T-cell (primary cell): Measurements from ENCODE around the gene MAP4K4. TPM values are rescaled to one million over a fixed set of nuclear protein-coding genes. Genes with fewer than 3 reads are reported as not detected.

Experiments used
- ATAC-seq, 4 experiments: fragments of 200-7000 bp in 3 of 4; fragments of 150-1000 bp in 1 of 4; cut with Tn5 transposase; replicated peaks in 1 of 4; 1 replicate in 3 of 4; 2 replicates in 1 of 4; pipeline ENCODE4 v1.10.0; 2021; ENCODE audit warnings: moderate library complexity in 3 of 4, mild to moderate bottlenecking in 2 of 4, moderate number of reproducible peaks in 1 of 4
- CTCF ChIA-PET, 2 donors: fragments of 300-600 bp; sonication (Branson Sonifier 250); formaldehyde crosslinking; loops; one replicate each; lab custom pipeline; 2022; ENCODE audit warnings: antibody characterized with exemption in 2 of 2; lab: Charles Lee
- POLR2A ChIA-PET, 2 donors: fragments of 300-600 bp; sonication (Branson Sonifier 250); formaldehyde crosslinking; loops; one replicate each; lab custom pipeline; 2022; ENCODE audit warnings: antibody characterized with exemption in 2 of 2; lab: Charles Lee
- DNase-seq, 35 experiments: peaks; one replicate each; pipeline versions ENCODE4 v3.0.0 to v3.0.0-alpha.2; 2013 to 2023
- H3K27ac ChIP-seq: one replicate; pipeline ENCODE4 v1.5.1; 2013; ENCODE audit warnings: low read length
- H3K27me3 ChIP-seq, 2 experiments: replicated peaks in 1 of 2; 1 replicate in 1 of 2; 2 replicates in 1 of 2; pipeline versions ENCODE4 v1.6.1 to v1.7.0; 2013; ENCODE audit warnings: low read length in 1 of 2, mixed read lengths in 1 of 2; ENCODE audit not compliant: control insufficient read depth in 2 of 2, insufficient read depth in 2 of 2; ENCODE audit errors: extremely low read depth in 1 of 2
- H3K36me3 ChIP-seq, 2 donors: 1 replicate in 1 of 2; 2 replicates in 1 of 2; pipeline versions ENCODE4 v1.6.1 to v1.7.0; 2013; ENCODE audit warnings: low read length in 1 of 2; ENCODE audit not compliant: control insufficient read depth in 2 of 2, insufficient read depth in 1 of 2; ENCODE audit errors: extremely low read depth in 1 of 2
- H3K4me1 ChIP-seq, 2 experiments: 1 replicate in 1 of 2; 2 replicates in 1 of 2; pipeline versions ENCODE4 v1.6.1 to v1.7.0; 2013; ENCODE audit warnings: low read length in 2 of 2, mixed read lengths in 1 of 2; ENCODE audit not compliant: insufficient read depth in 2 of 2, control insufficient read depth in 1 of 2; ENCODE audit errors: extremely low read depth in 1 of 2
- H3K4me3 ChIP-seq, 2 donors: 1 replicate in 1 of 2; 2 replicates in 1 of 2; pipeline versions ENCODE4 v1.5.1 to v1.7.0; 2013; ENCODE audit warnings: mild to moderate bottlenecking in 2 of 2, low read length in 1 of 2, moderate library complexity in 1 of 2; ENCODE audit not compliant: control insufficient read depth in 1 of 2; ENCODE audit errors: extremely low read depth in 1 of 2
- H3K9me3 ChIP-seq: 2 replicates; pipeline ENCODE4 v1.7.0; 2013
- H3K27ac Mint-ChIP-seq, 2 donors: one replicate each; pipeline ENCODE4 v1.8.0; 2020 to 2021; ENCODE audit warnings: mild to moderate bottlenecking in 2 of 2, mixed read lengths in 2 of 2
- H3K27me3 Mint-ChIP-seq, 2 donors: one replicate each; pipeline ENCODE4 v1.8.0; 2021 to 2022; ENCODE audit warnings: mixed read lengths in 2 of 2
- H3K36me3 Mint-ChIP-seq: one replicate; pipeline ENCODE4 v1.8.0; 2021; ENCODE audit warnings: mixed read lengths
- H3K4me1 Mint-ChIP-seq, 3 donors: one replicate each; pipeline ENCODE4 v1.8.0; 2020 to 2022; ENCODE audit warnings: mixed read lengths in 3 of 3, mild to moderate bottlenecking in 1 of 3
- H3K4me3 Mint-ChIP-seq, 3 donors: one replicate each; pipeline ENCODE4 v1.8.0; 2020 to 2022; ENCODE audit warnings: mild to moderate bottlenecking in 3 of 3, mixed read lengths in 3 of 3, moderate library complexity in 3 of 3
- H3K9me3 Mint-ChIP-seq, 3 donors: one replicate each; pipeline ENCODE4 v1.8.0; 2020 to 2022; ENCODE audit warnings: mixed read lengths in 3 of 3
- WGBS: methylation state at CpG from one replicate; pipeline ENCODE4 v1.1.5; 2013; ENCODE audit warnings: missing lambda C conversion rate; ENCODE audit not compliant: insufficient coverage; 5-methylcytosine and 5-hydroxymethylcytosine counted together
- total RNA-seq, 35 experiments: library from RNA in 6 of 35; stranded (reverse) in 6 of 35; fragments of 120-200 nt in 1 of 35; gene quantifications; one replicate each; pipeline versions ENCODE4 v1.2.1 to v1.2.4 and lab custom pipeline; 2013 to 2026

MAP4K4 gene
- total RNA-seq, 5 donors from 2014 or later (not counting 1 experiment from before 2014, with no cell fraction given), result 84.2 to 148 (median 93.2) TPM

DNA sequence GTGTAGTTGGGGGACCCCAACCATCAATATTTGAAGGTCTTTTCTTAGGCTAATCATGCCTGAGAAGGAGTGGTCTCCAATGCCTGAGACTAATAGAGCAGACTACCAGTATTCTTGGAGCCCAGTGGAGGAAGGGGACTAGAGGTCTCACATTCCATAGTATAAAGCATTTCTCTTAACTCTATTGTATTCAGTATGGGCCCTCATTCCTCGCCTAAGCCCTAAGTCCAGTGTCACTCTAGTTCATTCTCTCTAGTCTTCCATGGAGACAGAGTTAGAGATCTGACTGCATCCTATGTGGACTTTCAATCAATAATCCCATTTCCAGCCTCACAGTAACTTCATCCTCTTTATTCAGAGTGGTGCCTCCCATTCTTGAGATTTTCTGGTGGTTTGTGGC is 29.7 kb upstream of the MAP4K4 start:
- ChIA-PET POLR2A (interaction anchor here in 1 of 2 donors (0.6 kb wide), 1 partner anchor 169 kb away, joined by 5 read pairs; no protein-coding TSS in a partner anchor), CTCF (no interaction called here)
- H3K36me3 Mint-ChIP-seq, result peaks cover 7% of the 10 kb centered on the region
- H3K27ac Mint-ChIP-seq, result no peak overlapping the region
- no peak overlapping the region for H3K27ac ChIP-seq
- DNase-seq, result no peak
- H3K36me3 ChIP-seq, result no peaks in the 10 kb centered on the region
- no peak for ATAC-seq
- WGBS, result 67% methylated on average over 1 of the region's 1 CpG
- H3K4me1 Mint-ChIP-seq, result peaks cover 0 to 3% (median 0%) of the 10 kb centered on the region in 3 donors
- no peaks in the 10 kb centered on the region for H3K27me3 Mint-ChIP-seq
- peaks cover 3% of the 10 kb centered on the region for H3K9me3 ChIP-seq
- H3K27me3 ChIP-seq, result no peaks in the 10 kb centered on the region
- H3K4me1 ChIP-seq, result no peaks in the 10 kb centered on the region
- H3K4me3 ChIP-seq, result no peak overlapping the region
- H3K4me3 Mint-ChIP-seq, result no peak overlapping the region
- peaks cover 0 to 11% (median 7%) of the 10 kb centered on the region in 3 donors for H3K9me3 Mint-ChIP-seq

DNA sequence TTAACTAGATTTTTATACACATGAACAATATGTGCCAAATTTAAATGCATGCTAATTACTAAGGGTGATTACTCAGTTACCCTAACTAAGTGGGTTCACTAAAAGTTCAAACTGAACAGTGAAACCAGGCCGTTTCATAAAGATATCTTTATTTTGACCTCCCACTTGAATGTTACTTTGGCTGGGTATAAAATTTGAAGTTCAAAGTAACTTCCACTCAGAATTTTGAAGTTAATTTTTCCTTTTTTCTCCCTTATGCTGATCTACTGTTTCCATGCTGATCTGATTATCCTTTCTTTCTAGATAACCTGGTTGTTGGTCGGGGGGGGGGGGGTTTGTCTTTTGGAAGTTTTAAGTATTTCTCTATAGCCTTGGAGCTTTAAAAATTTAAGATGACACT is 25.5 kb upstream of the MAP4K4 start:
- ATAC-seq (no peak), DNase-seq (no peak)
- Histone ChIP-seq H3K9me3 (peaks cover 3% of the 10 kb centered on the region), H3K4me3 (no peak overlapping the region), H3K4me1 (no peaks in the 10 kb centered on the region), H3K27me3 (no peaks in the 10 kb centered on the region), H3K27ac (no peak overlapping the region), H3K36me3 (no peaks in the 10 kb centered on the region)
- no peaks in the 10 kb centered on the region for H3K27me3 Mint-ChIP-seq
- H3K4me1 Mint-ChIP-seq, result peaks cover 0 to 3% (median 0%) of the 10 kb centered on the region in 3 donors
- H3K4me3 Mint-ChIP-seq, result no peak overlapping the region
- peaks cover 0 to 11% (median 7%) of the 10 kb centered on the region in 3 donors for H3K9me3 Mint-ChIP-seq
- ChIA-PET POLR2A (no interaction called here), CTCF (interaction anchor here (0.6 to 0.7 kb wide), 3 partner anchors 22 to 1367 kb away, joined by 3 to 6 read pairs (median 3); no protein-coding TSS in a partner anchor)
- H3K36me3 Mint-ChIP-seq, result peaks cover 7% of the 10 kb centered on the region
- no peak overlapping the region for H3K27ac Mint-ChIP-seq
- no CpG with 5 or more reads among the region's 2 CpGs for WGBS

DNA sequence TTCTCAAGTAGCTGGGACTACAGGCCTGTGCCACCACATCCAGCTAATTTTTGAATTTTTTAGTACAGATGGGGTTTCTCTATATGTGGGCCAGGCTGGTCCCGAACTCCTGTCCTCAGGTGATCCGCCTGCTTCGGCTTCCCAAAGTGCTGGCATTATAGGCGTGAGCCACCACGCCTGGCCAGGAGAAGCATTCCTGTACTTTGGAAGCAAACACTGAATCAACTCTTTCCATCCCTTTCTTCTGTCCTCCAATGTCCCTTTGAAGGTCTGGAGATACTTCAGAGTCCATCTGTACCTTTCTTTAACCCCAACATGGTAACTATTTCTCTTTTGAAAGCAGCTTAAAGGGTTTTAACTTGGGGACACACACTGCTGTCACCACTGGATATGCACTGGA is 23.6 kb upstream of the MAP4K4 start:
- H3K36me3 Mint-ChIP-seq, result peaks cover 7% of the 10 kb centered on the region

DNA sequence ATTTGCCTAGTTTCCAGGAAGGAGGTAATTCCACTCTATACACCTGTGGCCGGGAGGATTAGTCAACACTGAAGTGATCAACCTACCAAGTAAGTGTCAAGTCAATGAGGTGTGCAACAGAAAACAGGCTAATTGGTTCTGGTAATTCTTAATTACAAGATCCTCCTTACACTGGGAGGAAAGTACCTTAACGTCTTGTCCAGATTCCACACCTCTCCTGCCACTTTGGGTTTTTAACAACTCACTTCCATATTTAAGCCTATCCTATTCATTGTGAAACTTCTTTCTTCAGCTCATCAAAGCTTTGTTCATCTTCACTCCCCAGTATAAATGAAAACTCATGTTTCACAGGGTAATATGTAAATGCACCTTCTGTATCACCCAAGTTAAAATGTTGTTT is 22.0 kb upstream of the MAP4K4 start:
- ChIA-PET POLR2A (no interaction called here), CTCF (no interaction called here)
- no peaks in the 10 kb centered on the region for H3K27me3 ChIP-seq
- WGBS, result 50% methylated on average over 1 of the region's 2 CpGs
- no peak for DNase-seq
- peaks cover 7% of the 10 kb centered on the region for H3K36me3 Mint-ChIP-seq
- peaks cover 3% of the 10 kb centered on the region for H3K9me3 ChIP-seq
- H3K27me3 Mint-ChIP-seq, result no peaks in the 10 kb centered on the region
- no peak overlapping the region for H3K27ac Mint-ChIP-seq
- H3K27ac ChIP-seq, result no peak overlapping the region
- H3K4me1 ChIP-seq, result no peaks in the 10 kb centered on the region
- H3K36me3 ChIP-seq, result no peaks in the 10 kb centered on the region
- H3K4me3 ChIP-seq, result no peak overlapping the region
- peaks cover 0 to 3% (median 0%) of the 10 kb centered on the region in 3 donors for H3K4me1 Mint-ChIP-seq
- no peak overlapping the region for H3K4me3 Mint-ChIP-seq
- ATAC-seq, result no peak
- peaks cover 0 to 11% (median 7%) of the 10 kb centered on the region in 3 donors for H3K9me3 Mint-ChIP-seq

More for the DNA sequence above, 23.6 kb upstream of the MAP4K4 start:
- ChIA-PET CTCF (no interaction called here), POLR2A (no interaction called here)
- no peak overlapping the region for H3K27ac Mint-ChIP-seq
- Histone ChIP-seq H3K36me3 (no peaks in the 10 kb centered on the region), H3K4me3 (no peak overlapping the region), H3K27ac (no peak overlapping the region), H3K27me3 (no peaks in the 10 kb centered on the region), H3K9me3 (peaks cover 3% of the 10 kb centered on the region), H3K4me1 (no peaks in the 10 kb centered on the region)
- H3K9me3 Mint-ChIP-seq, result peaks cover 0 to 11% (median 7%) of the 10 kb centered on the region in 3 donors
- peaks cover 0 to 3% (median 0%) of the 10 kb centered on the region in 3 donors for H3K4me1 Mint-ChIP-seq
- no peaks in the 10 kb centered on the region for H3K27me3 Mint-ChIP-seq
- no peak for ATAC-seq
- 100% methylated on average over 4 of the region's 5 CpGs for WGBS
- no peak for DNase-seq
- no peak overlapping the region for H3K4me3 Mint-ChIP-seq

DNA sequence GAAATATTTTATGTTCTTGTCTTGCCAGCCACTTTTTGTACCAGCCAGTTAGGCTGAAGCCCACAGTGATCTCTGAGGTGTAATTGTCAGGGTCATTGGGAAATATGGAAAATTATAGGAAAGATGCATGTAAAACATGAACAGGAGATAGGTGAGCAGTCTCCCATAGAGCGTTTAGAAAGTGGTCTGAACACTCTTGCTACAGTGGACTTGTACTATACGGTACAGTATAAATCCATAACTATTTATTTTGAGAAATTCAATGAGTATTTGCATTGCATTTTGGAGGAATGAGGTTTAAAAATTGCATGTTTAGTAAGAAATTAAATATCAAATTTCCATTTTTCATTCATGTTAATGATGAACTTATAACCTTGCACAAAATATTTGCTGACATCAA is 20.8 kb upstream of the MAP4K4 start:
- Mint-ChIP-seq H3K27me3 (no peaks in the 10 kb centered on the region), H3K9me3 (peaks cover 0 to 9% (median 5%) of the 10 kb centered on the region in 3 donors), H3K36me3 (peaks cover 6% of the 10 kb centered on the region), H3K4me3 (no peak overlapping the region), H3K27ac (no peak overlapping the region), H3K4me1 (peaks cover 0 to 2% (median 0%) of the 10 kb centered on the region in 3 donors)
- peaks cover 3% of the 10 kb centered on the region for H3K9me3 ChIP-seq
- no peaks in the 10 kb centered on the region for H3K36me3 ChIP-seq
- no peak for DNase-seq
- no peaks in the 10 kb centered on the region for H3K4me1 ChIP-seq
- H3K27me3 ChIP-seq, result no peaks in the 10 kb centered on the region
- no peak overlapping the region for H3K27ac ChIP-seq
- H3K4me3 ChIP-seq, result no peak overlapping the region
- no peak for ATAC-seq
- WGBS, result no CpG with 5 or more reads among the region's 2 CpGs
- ChIA-PET CTCF (no interaction called here), POLR2A (no interaction called here)

DNA sequence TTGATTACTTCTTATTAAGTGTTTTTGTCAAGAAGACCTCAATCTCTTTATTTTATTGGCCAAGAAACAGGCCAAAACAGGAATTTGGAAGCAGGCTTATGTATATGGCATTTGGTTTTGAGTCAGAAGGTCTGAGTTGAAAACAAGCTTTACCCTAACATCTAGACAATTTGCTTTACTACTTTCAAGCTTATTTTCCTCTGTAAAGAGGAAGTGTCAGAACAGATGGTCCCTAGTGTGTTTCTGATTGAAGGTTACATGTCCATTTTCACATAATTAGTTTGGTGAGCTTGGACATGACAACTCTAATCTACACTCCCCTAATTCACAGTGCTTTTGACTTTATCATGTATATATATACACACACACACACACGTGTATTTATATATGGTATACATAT is 19.8 kb upstream of the MAP4K4 start:
- CTCF ChIA-PET, result no interaction called here
- H3K27ac Mint-ChIP-seq, result no peak overlapping the region

More for the DNA sequence above, 19.8 kb upstream of the MAP4K4 start:
- no peaks in the 10 kb centered on the region for H3K4me1 ChIP-seq
- Mint-ChIP-seq H3K27me3 (no peaks in the 10 kb centered on the region), H3K4me1 (no peaks in the 10 kb centered on the region), H3K4me3 (no peak overlapping the region), H3K9me3 (no peaks in the 10 kb centered on the region), H3K36me3 (no peaks in the 10 kb centered on the region)
- ATAC-seq, result no peak
- no peak overlapping the region for H3K27ac ChIP-seq
- H3K36me3 ChIP-seq, result no peaks in the 10 kb centered on the region
- no peak for DNase-seq
- H3K9me3 ChIP-seq, result no peaks in the 10 kb centered on the region
- H3K27me3 ChIP-seq, result no peaks in the 10 kb centered on the region
- POLR2A ChIA-PET, result interaction anchor here in 1 of 2 donors (0.6 kb wide), 1 partner anchor 151 kb away, joined by 3 read pairs; no protein-coding TSS in a partner anchor
- H3K4me3 ChIP-seq, result no peak overlapping the region
- WGBS, result no CpG with 5 or more reads among the region's 1 CpG
